Endothelial cell of umbilical vein (primary cell): ENCODE data around the gene DIRAS3. TPM values are rescaled to one million over a fixed set of nuclear protein-coding genes. Genes with fewer than 3 reads are reported as not detected.

Experiments used
- BruUV-seq: library from RNA; stranded (reverse); fragments of 400-500 nt; replicated peaks from 2 replicates; lab custom pipeline; 2021; lab: Mats Ljungman, UMichigan
- CTCF ChIA-PET: fragments of 300-600, 350-600 bp; sonication (Branson Sonifier 250); formaldehyde crosslinking; loops from one replicate; lab custom pipeline; 2021; ENCODE audit warnings: antibody characterized with exemption, inconsistent platforms; lab: Charles Lee
- POLR2A ChIA-PET: fragments of 300-600, 350-600 bp; sonication (Branson Sonifier 250); formaldehyde crosslinking; loops from one replicate; lab custom pipeline; 2021; ENCODE audit warnings: antibody characterized with exemption, inconsistent platforms; lab: Charles Lee
- DNase-seq: peaks from one replicate; pipeline ENCODE4 v3.0.0-alpha.2; 2011; ENCODE audit warnings: low read depth, low spot score
- FAIRE-seq: peaks from 2 replicates; lab custom pipeline; 2011; peaks lifted over from hg19 to GRCh38; lab: Jason Lieb, UNC
- H2AFZ ChIP-seq: 2 replicates; pipeline ENCODE4 v1.6.0; 2012; ENCODE audit warnings: low read depth, low read length, control low read depth, inconsistent platforms
- H3K27ac ChIP-seq: 2 replicates; pipeline ENCODE4 v1.5.1; 2011; ENCODE audit warnings: low read depth, mild to moderate bottlenecking, control low read depth, low read length, moderate library complexity; ENCODE audit not compliant: insufficient read depth
- H3K27me3 ChIP-seq, 2 experiments: 2 replicates each; pipeline versions ENCODE4 v1.6.0 to v1.6.1; 2011; ENCODE audit warnings: low read length in 2 of 2, mixed read lengths in 1 of 2; ENCODE audit not compliant: control insufficient read depth in 2 of 2, insufficient read depth in 2 of 2
- H3K36me3 ChIP-seq, 2 experiments: 2 replicates in 1 of 2; 3 replicates in 1 of 2; pipeline ENCODE4 v1.5.1; 2011; ENCODE audit warnings: low read length in 2 of 2, mild to moderate bottlenecking in 1 of 2, moderate library complexity in 1 of 2; ENCODE audit not compliant: control insufficient read depth in 2 of 2, insufficient read depth in 2 of 2; ENCODE audit errors: extremely low read depth in 1 of 2
- H3K4me1 ChIP-seq: 3 replicates; pipeline ENCODE4 v1.5.1; 2011; ENCODE audit warnings: mild to moderate bottlenecking, low read length; ENCODE audit not compliant: control insufficient read depth, insufficient read depth; ENCODE audit errors: extremely low read depth
- H3K4me2 ChIP-seq: 2 replicates; pipeline ENCODE4 v1.6.1; 2011; ENCODE audit warnings: low read length, control low read depth, mixed read lengths; ENCODE audit not compliant: insufficient read depth
- H3K4me3 ChIP-seq, 3 experiments: fragments of 200-600 bp in 1 of 3; sonication (generic), shearing (Covaris generic) in 1 of 3; replicated peaks in 1 of 3; 2 replicates each; pipeline ENCODE4 v1.5.1; 2011 to 2016; ENCODE audit warnings: control low read depth in 3 of 3, low read length in 3 of 3, mild to moderate bottlenecking in 2 of 3, inconsistent platforms in 1 of 3, low read depth in 1 of 3, moderate library complexity in 1 of 3; ENCODE audit not compliant: insufficient read depth in 1 of 3
- H3K79me2 ChIP-seq: 2 replicates; pipeline ENCODE4 v1.6.0; 2012; ENCODE audit warnings: low read length, inconsistent platforms; ENCODE audit not compliant: control insufficient read depth, insufficient read depth
- H3K9ac ChIP-seq: replicated peaks from 2 replicates; pipeline ENCODE3; 2011; ENCODE audit warnings: low read length, control low read depth; ENCODE audit not compliant: insufficient read depth; ENCODE audit errors: extremely low read depth
- H3K9me1 ChIP-seq: replicated peaks from 3 replicates; pipeline ENCODE4 v1.6.0; 2011; ENCODE audit warnings: mild to moderate bottlenecking, low read length; ENCODE audit not compliant: control insufficient read depth, insufficient read depth; ENCODE audit errors: extremely low read depth
- H3K9me3 ChIP-seq: replicated peaks from 2 replicates; pipeline ENCODE4 v1.5.1; 2012; ENCODE audit warnings: low read length, inconsistent platforms; ENCODE audit not compliant: control insufficient read depth, insufficient read depth
- H4K20me1 ChIP-seq: replicated peaks from 2 replicates; pipeline ENCODE3; 2011; ENCODE audit warnings: mild to moderate bottlenecking, low read length; ENCODE audit not compliant: control insufficient read depth, insufficient read depth; ENCODE audit errors: extremely low read depth
- EZH2 ChIP-seq: IDR thresholded peaks from 2 replicates; pipeline ENCODE4 v1.6.1; 2012; ENCODE audit warnings: borderline replicate concordance, low read depth, mild to moderate bottlenecking, moderate library complexity, low read length, inconsistent platforms; ENCODE audit not compliant: severe bottlenecking
- FOS ChIP-seq: IDR thresholded peaks from 2 replicates; pipeline ENCODE4 v1.6.1; 2011; ENCODE audit warnings: mild to moderate bottlenecking, low read length, moderate library complexity, borderline replicate concordance; ENCODE audit not compliant: insufficient read depth
- GATA2 ChIP-seq: IDR thresholded peaks from 2 replicates; pipeline ENCODE4 v1.7.0; 2011; ENCODE audit warnings: low read depth, mild to moderate bottlenecking, moderate library complexity, mixed read lengths, low read length; ENCODE audit not compliant: insufficient read length, insufficient read depth
- JUN ChIP-seq: IDR thresholded peaks from 2 replicates; pipeline ENCODE4 v1.6.1; 2011; ENCODE audit warnings: borderline replicate concordance, low read depth; ENCODE audit not compliant: insufficient read length, insufficient read depth
- MYC ChIP-seq: IDR thresholded peaks from one replicate; pipeline ENCODE4 v1.6.1; 2011; ENCODE audit warnings: mild to moderate bottlenecking, low read depth, low read length
- POLR2A ChIP-seq: IDR thresholded peaks from 2 replicates; pipeline ENCODE4 v1.6.1; 2012; ENCODE audit warnings: low read depth, mild to moderate bottlenecking, control low read depth, low read length
- POLR2AphosphoS5 ChIP-seq: IDR thresholded peaks from 2 replicates; pipeline ENCODE4 v1.6.1; 2012; ENCODE audit warnings: low read depth, mild to moderate bottlenecking, control low read depth, low read length, moderate library complexity; ENCODE audit not compliant: insufficient read depth
- dilution Hi-C: fragments of 300-500 bp; cut with MboI; formaldehyde crosslinking; loops from one replicate; pipeline ENCODE4 v1.15.0; 2019; ENCODE audit warnings: low sequenced_read_pairs; ENCODE audit not compliant: extremely low pct_ligation_motif_present
- intact Hi-C: fragments of 100-400 bp; cut with micrococcal nuclease; formaldehyde crosslinking; loops from one replicate; pipeline ENCODE4 v1.10.0; 2022
- polyA plus RNA-seq, 4 experiments: library from polyadenylated mRNA; depleted of rRNA in 3 of 4; stranded (reverse) in 3 of 4; unstranded in 1 of 4; fragments of >200 nt; gene quantifications; 2 replicates each; pipeline versions ENCODE4 v1.2.1 to v1.2.3, GENCODE V29; 2011 to 2012; ENCODE audit warnings: missing spikeins in 1 of 4
- total RNA-seq: library from RNA; stranded (reverse); gene quantifications from 2 replicates; pipeline ENCODE4 v1.2.3, GENCODE V29; 2021
- TF ChIP-seq, protein P1 (sequence below): IDR thresholded peaks from 2 replicates; pipeline ENCODE4 v1.6.1; 2011; ENCODE audit not compliant: insufficient read depth, insufficient read length
- TF ChIP-seq, protein P2 (sequence below), 2 donors: IDR thresholded peaks; 1 replicate in 1 of 2; 2 replicates in 1 of 2; pipeline ENCODE4 v1.5.1; 2011; ENCODE audit warnings: low read length in 2 of 2, mild to moderate bottlenecking in 2 of 2, moderate library complexity in 2 of 2, control low read depth in 1 of 2, inconsistent platforms in 1 of 2, low read depth in 1 of 2; ENCODE audit not compliant: insufficient read depth in 1 of 2; ENCODE audit errors: extremely low read depth in 1 of 2

The DIRAS3 gene
- total and polyA plus RNA-seq, 2 donors (not counting 3 experiments of a cell fraction or from before 2014, with no cell fraction given), result 1.2 to 7.6 TPM

DNA sequence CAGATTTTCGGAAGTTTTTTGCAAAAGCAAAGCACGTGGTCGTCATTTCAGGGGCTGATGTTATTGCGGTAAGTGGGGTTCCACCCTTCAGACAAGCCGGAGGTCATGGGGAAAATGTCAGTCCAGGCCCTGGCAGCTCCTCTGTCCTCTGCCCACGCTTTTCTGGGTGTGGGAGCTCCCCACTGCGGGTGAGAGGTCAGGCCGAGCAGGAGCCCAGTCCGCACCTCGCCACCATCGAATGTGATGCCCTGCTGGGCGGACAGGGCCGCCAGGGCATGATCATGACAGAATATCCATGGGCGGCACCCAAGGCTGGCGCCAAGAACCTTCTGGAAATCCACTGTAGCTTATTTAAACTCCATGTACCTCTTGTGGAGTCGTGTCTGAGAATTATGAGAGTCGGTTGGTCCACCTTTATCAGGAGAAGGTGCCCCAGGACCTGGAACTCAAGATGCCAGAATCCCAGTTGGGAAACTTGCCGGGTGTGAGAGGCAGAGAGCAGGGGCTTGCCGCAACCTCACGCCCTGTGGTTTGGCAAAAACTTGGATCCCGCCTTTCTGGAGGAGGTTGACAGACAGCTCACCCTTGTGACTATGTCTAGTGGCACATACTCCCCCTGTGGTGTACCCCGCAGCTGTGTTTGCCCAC is 6.9 kb downstream of the DIRAS3 start:
- FAIRE-seq (no peak), DNase-seq (no peak)
- intact Hi-C loops (no loop called here), dilution Hi-C loops (no loop called here)
- H3K4me2 ChIP-seq, result no peak overlapping the region
- no peaks in the 10 kb centered on the region for H4K20me1 ChIP-seq
- no peaks in the 10 kb centered on the region for H3K9me1 ChIP-seq
- BruUV-seq, result no TSS peak
- ChIA-PET POLR2A (no interaction called here), CTCF (no interaction called here)
- H3K4me1 ChIP-seq, result no peaks in the 10 kb centered on the region
- H2AFZ ChIP-seq, result no peak overlapping the region
- TF ChIP-seq POLR2A (no peak), POLR2AphosphoS5 (no peak), FOS (no peak), MYC (no peak), JUN (no peak), EZH2 (no peak), GATA2 (no peak)
- TF ChIP-seq, protein P1, sequence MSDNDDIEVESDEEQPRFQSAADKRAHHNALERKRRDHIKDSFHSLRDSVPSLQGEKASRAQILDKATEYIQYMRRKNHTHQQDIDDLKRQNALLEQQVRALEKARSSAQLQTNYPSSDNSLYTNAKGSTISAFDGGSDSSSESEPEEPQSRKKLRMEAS, result no peak
- TF ChIP-seq, protein P2, sequence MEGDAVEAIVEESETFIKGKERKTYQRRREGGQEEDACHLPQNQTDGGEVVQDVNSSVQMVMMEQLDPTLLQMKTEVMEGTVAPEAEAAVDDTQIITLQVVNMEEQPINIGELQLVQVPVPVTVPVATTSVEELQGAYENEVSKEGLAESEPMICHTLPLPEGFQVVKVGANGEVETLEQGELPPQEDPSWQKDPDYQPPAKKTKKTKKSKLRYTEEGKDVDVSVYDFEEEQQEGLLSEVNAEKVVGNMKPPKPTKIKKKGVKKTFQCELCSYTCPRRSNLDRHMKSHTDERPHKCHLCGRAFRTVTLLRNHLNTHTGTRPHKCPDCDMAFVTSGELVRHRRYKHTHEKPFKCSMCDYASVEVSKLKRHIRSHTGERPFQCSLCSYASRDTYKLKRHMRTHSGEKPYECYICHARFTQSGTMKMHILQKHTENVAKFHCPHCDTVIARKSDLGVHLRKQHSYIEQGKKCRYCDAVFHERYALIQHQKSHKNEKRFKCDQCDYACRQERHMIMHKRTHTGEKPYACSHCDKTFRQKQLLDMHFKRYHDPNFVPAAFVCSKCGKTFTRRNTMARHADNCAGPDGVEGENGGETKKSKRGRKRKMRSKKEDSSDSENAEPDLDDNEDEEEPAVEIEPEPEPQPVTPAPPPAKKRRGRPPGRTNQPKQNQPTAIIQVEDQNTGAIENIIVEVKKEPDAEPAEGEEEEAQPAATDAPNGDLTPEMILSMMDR (IDR thresholded peaks at IDR 0.05; ENCODE audit: extremely low read depth in 1 of 2, insufficient read depth in 1 of 2, low read depth in 1 of 2, low read length in 2 of 2), result no peak
- H3K9ac ChIP-seq, result no peak overlapping the region
- H3K27ac ChIP-seq, result no peak overlapping the region
- no peaks in the 10 kb centered on the region for H3K27me3 ChIP-seq
- no peaks in the 10 kb centered on the region for H3K9me3 ChIP-seq
- H3K36me3 ChIP-seq, result no peaks in the 10 kb centered on the region
- H3K79me2 ChIP-seq, result no peaks in the 10 kb centered on the region
- no peak overlapping the region for H3K4me3 ChIP-seq
